Medulla oblongata (tissue), 1 donor: ENCODE data around the gene SPON1.

Source experiments
- DNase-seq: peaks from one replicate; pipeline ENCODE4 v3.0.0-alpha.2; 2015; ENCODE audit errors: extremely low spot score

SPON1 gene

DNA sequence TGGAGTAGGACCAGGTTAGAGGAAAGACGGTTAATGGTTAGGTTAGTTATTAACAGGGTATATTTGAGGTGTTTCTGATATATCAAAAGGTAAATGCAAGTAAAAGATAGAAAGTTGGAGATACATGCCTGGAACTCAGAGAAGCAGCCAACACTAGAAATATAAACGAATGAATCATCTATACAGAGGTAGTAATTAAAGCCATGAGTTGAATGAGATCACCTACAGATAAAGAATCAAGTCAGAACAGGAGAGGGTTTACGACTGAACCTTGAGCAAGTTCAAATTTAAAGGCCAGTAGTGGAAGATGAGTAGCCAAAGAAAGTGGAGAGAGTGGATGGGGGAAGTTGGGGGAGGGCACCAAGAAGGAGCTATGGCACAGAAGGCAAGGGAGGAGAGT is 73.9 kb downstream of the SPON1 start:
- no peak for DNase-seq

DNA sequence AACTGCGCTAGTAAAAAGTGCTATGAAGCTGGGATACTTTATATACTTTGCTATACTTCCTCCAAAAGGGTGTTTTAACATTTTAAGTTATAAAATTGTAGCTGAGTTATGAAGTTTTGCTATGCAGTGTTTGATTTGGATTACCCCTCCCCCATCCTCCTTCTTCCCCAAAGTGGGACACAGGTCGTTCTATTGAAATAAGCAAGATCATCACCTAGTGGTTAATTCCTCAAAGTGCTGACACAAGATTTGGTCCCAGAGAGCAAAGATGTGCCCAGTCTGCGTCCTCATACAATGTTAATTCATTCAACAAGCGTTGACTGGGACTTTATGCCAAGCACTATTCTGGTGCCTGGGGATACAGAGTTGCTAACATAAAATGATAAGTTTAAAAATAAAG is 78.5 kb downstream of the SPON1 start:
- DNase-seq: no peak

GRCh38 chr11:14041565-14041964 is 79.0 kb downstream of the SPON1 start:
- DNase-seq: no peak

- DNase-seq: peak; percentile 90
These were observed 80.4 kb downstream of the SPON1 start for GRCh38 chr11:14042686-14043465.

DNA sequence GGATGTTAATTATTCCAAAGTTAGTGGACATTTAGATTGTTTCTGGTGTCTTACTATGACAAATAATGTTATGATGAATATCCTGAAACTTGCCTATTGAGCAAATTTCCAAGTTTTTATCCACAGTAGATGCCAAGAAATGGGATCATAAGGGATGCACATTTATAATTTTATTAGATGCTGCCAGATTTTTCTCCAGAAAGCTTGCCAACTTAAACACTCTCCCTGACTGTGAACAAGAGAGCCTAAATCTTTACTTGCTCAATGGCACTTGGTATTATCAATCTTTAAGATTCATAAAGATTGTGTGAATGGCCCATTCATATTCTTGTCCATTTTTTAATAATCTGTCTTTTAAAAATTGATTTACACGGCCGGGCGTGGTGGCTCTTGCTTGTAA is 82.4 kb downstream of the SPON1 start:
- no peak for DNase-seq

DNA sequence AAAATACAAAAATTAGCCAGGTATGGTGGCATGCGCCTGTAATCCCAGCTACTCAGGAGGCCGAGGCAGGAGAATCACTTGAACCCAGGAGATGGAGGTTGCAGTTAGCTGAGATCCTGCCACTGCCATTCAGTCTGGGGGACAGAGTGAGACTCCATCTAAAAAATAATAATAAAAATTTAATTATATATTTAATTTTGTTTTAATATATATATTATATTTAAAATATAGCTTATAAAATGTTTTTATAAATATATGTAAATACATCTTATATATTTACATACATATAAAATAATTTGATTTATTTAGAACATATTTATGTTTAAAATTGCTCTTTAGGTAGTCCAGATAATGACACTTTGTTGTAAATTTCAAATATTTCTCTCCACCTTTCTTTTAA is 82.9 kb downstream of the SPON1 start:
- no peak for DNase-seq

DNA sequence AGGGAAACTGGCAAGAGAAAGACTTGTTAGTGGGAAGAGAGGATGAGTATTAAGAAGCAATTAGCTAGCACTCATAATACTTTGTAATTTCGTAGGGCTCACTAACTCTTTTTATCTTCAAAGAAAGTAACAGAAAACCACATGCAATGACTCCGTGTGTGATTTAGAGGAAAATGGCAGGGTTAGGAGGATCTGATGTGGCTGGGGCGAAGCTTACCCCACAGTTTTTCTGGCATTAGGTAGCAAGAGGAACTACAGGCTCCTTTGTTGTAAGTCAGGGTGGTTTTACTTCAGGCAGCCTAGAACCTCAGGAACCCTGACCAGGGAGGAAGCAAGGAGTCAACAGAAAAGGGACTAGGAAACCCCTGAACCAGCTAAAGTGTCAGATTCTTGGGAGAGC is 89.7 kb downstream of the SPON1 start:
- no peak for DNase-seq

GRCh38 chr11:14054116-14055107 is 91.9 kb downstream of the SPON1 start:
- no peak for DNase-seq

GRCh38 chr11:14055936-14056335 is 93.4 kb downstream of the SPON1 start:
- DNase-seq: no peak

DNA sequence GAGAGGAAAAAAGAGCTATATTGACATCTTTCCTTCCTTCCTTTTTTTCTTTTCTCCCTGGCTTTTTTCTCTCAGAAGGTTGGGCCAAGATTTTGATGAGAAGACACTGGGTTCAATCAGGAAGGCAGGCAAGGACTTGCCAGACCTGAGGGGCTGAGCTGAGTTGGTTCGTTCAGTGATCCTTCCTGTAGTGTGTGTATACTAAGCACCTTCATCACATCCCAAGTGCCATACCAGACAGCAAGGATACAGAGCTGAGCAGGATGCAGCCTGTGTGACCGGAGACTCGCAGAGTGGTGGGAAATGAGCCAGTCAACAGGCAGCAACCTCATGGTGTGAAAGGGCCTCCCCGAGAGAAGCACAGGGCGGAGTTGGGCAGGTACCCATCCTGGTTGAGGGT is 95.5 kb downstream of the SPON1 start:
- no peak for DNase-seq

DNA sequence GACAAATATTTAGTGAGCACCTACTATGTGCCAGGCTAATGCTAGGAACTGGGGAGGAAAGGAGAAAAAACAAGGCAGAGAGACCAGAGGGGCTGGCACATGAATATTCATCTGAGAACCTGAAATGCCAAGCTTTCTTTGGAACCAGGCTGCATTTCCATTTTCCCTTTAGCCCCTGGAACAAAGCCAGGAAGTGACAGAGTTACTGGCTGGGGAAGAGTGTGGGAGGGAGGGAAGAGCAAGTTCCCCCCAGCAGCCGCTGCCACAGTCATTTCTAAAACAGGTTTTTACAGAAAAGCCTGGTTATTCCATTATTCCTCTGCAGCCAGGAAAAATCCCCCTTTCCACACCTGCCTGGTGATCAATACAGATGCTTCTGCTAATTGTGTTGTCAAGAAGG is 97.0 kb downstream of the SPON1 start:
- DNase-seq: peak; percentile 71

- DNase-seq: no peak
These were observed 99.2 kb downstream of the SPON1 start for GRCh38 chr11:14061721-14062120.

GRCh38 chr11:14065141-14065540 is 102.6 kb downstream of the SPON1 start:
- peak; percentile 24 for DNase-seq

- DNase-seq: no peak
These were observed 103.2 kb downstream of the SPON1 start for GRCh38 chr11:14065681-14066080.

DNA sequence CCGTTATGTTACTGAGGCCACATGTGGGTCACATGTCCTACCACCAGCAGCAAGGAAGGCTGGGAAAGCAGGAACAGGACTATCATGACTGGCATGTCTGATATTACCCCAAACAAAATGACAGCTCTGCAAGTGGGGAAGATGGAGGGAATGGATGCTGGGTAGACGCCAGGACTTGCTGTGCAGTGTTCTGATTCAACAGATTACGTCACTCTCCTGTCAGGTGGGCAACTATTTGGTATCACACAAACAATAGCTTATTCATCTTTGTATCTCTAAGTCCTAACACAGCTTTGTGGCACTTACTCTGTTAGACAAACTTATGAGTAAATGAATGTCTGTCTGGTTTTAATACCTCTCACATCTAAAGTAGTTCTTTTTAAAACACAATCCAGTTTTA is 105.2 kb downstream of the SPON1 start:
- no peak for DNase-seq

DNA sequence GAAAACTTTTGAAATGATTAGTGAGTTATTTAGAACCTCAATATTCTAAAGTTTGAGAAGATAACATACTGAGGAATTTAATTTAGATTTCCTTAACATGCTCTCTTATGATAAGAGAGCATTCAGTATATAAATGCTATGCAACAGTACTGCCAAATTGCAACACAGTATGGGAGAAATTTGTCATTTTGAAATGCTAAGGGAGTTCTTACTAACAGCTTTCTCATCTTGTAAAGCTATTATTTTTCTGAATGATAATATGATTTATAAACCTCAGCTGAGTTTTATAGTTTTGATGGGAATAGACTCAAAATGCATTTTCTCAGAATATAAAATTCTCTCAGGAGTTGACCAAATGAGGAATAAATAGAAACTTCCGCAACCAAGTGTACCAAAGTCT is 108.4 kb downstream of the SPON1 start:
- DNase-seq: no peak

DNA sequence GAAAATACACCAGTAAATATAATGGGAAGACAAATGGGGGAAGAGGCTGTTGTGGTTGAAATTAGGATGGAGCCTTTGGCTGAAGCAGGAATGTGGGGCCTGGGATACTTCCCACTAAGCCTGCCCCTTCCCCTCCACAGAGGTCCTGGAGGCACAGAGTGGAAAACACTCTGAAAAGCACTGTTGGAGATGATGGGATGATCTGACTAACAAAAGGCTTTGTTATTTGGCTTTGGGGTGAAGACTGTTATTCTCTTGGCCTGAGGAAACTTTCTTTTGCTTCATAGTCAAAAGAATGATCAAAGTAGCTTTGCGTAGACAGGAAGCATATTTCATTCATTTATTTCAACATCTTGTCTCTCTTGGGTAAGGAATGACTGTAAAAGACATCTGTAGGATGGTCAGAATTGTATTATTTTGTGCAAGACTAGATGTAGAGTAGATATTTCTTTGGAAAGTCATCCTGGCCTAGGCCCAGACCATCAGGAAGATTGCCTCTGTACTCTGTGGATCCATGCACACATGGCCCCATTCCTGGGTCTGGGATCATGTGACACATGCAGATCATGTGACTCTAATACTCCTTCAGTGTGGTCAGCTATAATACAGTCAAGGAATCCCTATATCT is 111.4 kb downstream of the SPON1 start:
- DNase-seq: no peak

GRCh38 chr11:14075118-14076078 is 112.9 kb downstream of the SPON1 start:
- DNase-seq: no peak

- DNase-seq: no peak
These were observed 116.5 kb downstream of the SPON1 start for GRCh38 chr11:14079011-14079410.

DNA sequence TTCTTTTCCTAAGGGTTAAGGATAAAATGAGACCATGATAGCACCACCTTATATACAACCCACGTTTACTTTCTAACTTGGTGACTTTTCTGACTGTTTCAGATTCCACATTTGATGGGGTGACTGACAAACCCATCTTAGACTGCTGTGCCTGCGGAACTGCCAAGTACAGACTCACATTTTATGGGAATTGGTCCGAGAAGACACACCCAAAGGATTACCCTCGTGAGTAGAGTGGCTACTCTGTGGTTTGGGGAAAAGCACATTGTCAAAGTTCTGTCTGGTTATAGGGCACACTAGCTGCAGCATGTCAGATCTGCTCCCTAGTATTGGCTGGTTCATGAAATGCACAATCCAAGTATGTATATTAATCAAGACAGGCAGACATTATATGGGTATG is 117.3 kb downstream of the SPON1 start:
- DNase-seq: no peak

DNA sequence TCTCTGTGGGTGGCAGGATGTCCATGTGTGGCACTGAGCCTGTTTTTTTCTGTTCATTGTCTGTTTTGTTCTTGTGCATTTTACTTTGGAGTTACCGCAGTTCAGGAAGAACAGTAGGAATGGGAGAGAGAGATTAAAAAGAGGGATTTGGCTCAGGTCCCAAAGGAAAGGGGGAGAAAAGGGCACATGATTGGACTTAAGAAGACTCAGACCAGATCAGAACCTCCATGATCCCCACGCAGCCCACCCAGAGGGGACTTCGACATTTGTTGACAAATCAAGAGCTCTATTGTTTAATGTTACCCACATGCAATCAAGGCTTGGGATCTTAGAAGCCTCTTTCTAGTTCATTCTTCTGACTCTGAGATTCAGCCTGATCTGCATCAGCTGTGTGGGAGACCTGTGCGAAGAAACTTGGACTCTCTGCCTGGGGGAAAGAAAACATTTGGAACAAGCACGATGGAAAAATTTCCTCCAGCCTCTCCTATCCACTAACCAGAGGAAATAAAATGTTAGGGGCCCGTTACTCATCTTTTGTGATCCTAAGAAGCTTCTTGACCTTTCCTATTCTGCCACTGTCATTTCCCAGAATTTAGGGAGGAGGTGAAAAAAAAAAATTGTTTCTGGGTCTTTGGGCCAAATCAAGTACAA is 119.2 kb downstream of the SPON1 start:
- no peak for DNase-seq
